COLO668 (cell line): Measurements from ENCODE around the gene NPY4R.
"Not testable (repeated sequence)": the region's sequence is repeated elsewhere in the genome, so short reads cannot be mapped to it uniquely, and the experiment has no call there.

Source experiments
- DNase-seq: peaks from one replicate; lab custom pipeline; 2025; ENCODE audit not compliant: unreplicated experiment; lab: John Stamatoyannopoulos, UW

Gene NPY4R

GRCh38 chr10:46465765-46466164 lies at the start of gene NPY4R:
Gene NPY4R, minus strand, starts transcription at chr10:46465958. Its CDS starts 3,323 bp downstream, at chr10:46462635.
- DNase-seq: not testable (repeated sequence)

GRCh38 chr10:46515366-46515765 lies 49.6 kb upstream of the NPY4R start:
- DNase-seq: no peak

GRCh38 chr10:46514899-46515298 lies 49.1 kb upstream of the NPY4R start:
- DNase-seq: no peak

GRCh38 chr10:46514431-46514861 lies 48.7 kb upstream of the NPY4R start:
- DNase-seq: no peak

GRCh38 chr10:46513333-46513732 lies 47.6 kb upstream of the NPY4R start:
- not testable (repeated sequence) for DNase-seq

GRCh38 chr10:46512725-46513124 lies 47.0 kb upstream of the NPY4R start:
- DNase-seq: not testable (repeated sequence)

GRCh38 chr10:46512002-46512401 lies 46.2 kb upstream of the NPY4R start:
- DNase-seq: not testable (repeated sequence)

- DNase-seq: not testable (repeated sequence)
Measured at GRCh38 chr10:46499990-46500389, 34.2 kb upstream of the NPY4R start.

- DNase-seq: not testable (repeated sequence)
Measured at GRCh38 chr10:46498985-46499703, 33.4 kb upstream of the NPY4R start.

- DNase-seq: not testable (repeated sequence)
Measured at GRCh38 chr10:46497878-46498277, 32.1 kb upstream of the NPY4R start.

- DNase-seq: not testable (repeated sequence)
Measured at GRCh38 chr10:46497401-46497800, 31.6 kb upstream of the NPY4R start.

GRCh38 chr10:46491364-46492114 lies 25.8 kb upstream of the NPY4R start:
- not testable (repeated sequence) for DNase-seq

GRCh38 chr10:46490285-46490684 lies 24.5 kb upstream of the NPY4R start:
- DNase-seq: not testable (repeated sequence)

- not testable (repeated sequence) for DNase-seq
Measured at GRCh38 chr10:46486459-46486858, 20.7 kb upstream of the NPY4R start.

GRCh38 chr10:46474746-46475320 lies 9.1 kb upstream of the NPY4R start:
- not testable (repeated sequence) for DNase-seq

GRCh38 chr10:46473758-46474157 lies 8.0 kb upstream of the NPY4R start:
- DNase-seq: not testable (repeated sequence)

GRCh38 chr10:46470134-46470533 lies 4.4 kb upstream of the NPY4R start:
- DNase-seq: not testable (repeated sequence)

- not testable (repeated sequence) for DNase-seq
Measured at GRCh38 chr10:46468119-46468809, 2.5 kb upstream of the NPY4R start.

GRCh38 chr10:46463608-46464007 lies 2.1 kb downstream of the NPY4R start:
- not testable (repeated sequence) for DNase-seq

GRCh38 chr10:46462276-46462675 lies 3.5 kb downstream of the NPY4R start:
- not testable (repeated sequence) for DNase-seq

GRCh38 chr10:46459579-46459978 lies 6.2 kb downstream of the NPY4R start:
- DNase-seq: not testable (repeated sequence)
